Superior temporal gyrus (tissue), 1 donor: ENCODE measurements around the gene RPL7L1.

ENCODE experiments used
- DNase-seq: peaks from one replicate; pipeline ENCODE4 v3.0.0-alpha.2; 2016; ENCODE audit errors: extremely low spot score

The RPL7L1 gene

GRCh38 chr6:42933205-42933604 lies 53.8 kb downstream of the RPL7L1 start:
- DNase-seq, result peak; percentile 16

GRCh38 chr6:42935322-42935721 lies 55.9 kb downstream of the RPL7L1 start:
- DNase-seq, result no peak

GRCh38 chr6:42936398-42936797 lies 57.0 kb downstream of the RPL7L1 start:
- no peak for DNase-seq

- DNase-seq, result no peak
These were observed 58.4 kb downstream of the RPL7L1 start for GRCh38 chr6:42937548-42938427.

GRCh38 chr6:42938428-42938796 lies 59.0 kb downstream of the RPL7L1 start:
- no peak for DNase-seq

- no peak for DNase-seq
These were observed 59.8 kb downstream of the RPL7L1 start for GRCh38 chr6:42938987-42939809.
